Activated gamma-delta T cell treated with anti-CD3 and anti-CD28 coated beads, Interleukin-2, amount 50 U/mL, for 16 hours (primary cell): ENCODE results near the gene EPB41L4A.
A peak's percentile ranks its signal among the peaks of the same experiment; 100 is the strongest.
"Not testable (repeated sequence)": the region's sequence is repeated elsewhere in the genome, so short reads cannot be mapped to it uniquely, and the experiment has no call there.

Source experiments
- DNase-seq: peaks from one replicate; pipeline ENCODE4 v3.0.0-alpha.2; 2020; ENCODE audit warnings: low read depth

EPB41L4A gene

GRCh38 chr5:112419164-112419985, at the start of gene EPB41L4A:
TSS of gene EPB41L4A (minus strand) at chr5:112419277. CDS start at chr5:112419039, 238 bp downstream.
- DNase-seq = no peak

DNA sequence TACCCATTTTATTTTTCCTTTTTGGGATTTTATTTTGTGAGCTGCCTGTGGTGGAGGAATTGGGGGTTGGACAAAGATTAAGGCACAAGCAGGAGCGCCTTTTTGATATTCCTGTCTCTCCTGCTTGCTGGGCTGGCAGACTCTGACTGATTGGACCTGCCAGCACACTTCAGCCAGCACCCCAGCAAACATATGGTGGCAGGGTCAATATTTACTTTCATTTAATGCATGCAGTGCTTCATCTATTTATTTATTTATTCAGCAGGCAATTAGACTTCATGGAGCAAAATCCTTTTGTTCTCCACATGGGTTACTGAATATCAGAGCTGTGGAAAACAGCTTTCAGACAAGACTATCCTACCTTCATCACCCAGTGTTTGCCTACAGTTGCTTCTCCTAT, 48.4 kb upstream of the EPB41L4A start:
- no peak for DNase-seq

- DNase-seq = not testable (repeated sequence)
Observed at GRCh38 chr5:112466261-112466660, 47.2 kb upstream of the EPB41L4A start.

DNA sequence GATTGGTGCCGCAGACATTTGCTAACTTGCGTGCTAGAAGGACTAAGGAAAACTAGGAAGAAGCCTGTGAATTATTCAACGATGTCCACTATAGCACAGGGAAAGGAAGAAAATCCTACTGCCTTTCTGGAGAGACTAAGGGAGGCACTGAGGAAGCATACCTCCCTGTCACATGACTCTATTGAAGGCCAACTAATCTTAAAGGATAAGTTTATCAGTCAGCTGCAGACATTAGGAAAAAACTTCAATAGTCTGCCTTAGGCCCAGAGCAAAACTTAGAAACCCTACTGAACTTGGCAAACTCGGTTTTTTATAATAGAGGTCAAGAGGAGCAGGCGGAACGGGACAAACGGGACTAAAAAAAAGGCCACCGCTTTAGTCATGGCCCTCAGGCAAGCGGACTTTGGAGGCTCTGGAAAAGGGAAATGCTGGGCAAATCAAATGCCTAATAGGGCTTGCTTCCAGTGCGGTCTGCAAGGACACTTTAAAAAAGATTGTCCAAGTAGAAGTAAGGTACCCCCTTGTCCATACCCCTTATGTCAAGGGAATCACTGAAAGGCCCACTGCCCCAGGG, 28.2 kb upstream of the EPB41L4A start:
- DNase-seq = not testable (repeated sequence)

DNA sequence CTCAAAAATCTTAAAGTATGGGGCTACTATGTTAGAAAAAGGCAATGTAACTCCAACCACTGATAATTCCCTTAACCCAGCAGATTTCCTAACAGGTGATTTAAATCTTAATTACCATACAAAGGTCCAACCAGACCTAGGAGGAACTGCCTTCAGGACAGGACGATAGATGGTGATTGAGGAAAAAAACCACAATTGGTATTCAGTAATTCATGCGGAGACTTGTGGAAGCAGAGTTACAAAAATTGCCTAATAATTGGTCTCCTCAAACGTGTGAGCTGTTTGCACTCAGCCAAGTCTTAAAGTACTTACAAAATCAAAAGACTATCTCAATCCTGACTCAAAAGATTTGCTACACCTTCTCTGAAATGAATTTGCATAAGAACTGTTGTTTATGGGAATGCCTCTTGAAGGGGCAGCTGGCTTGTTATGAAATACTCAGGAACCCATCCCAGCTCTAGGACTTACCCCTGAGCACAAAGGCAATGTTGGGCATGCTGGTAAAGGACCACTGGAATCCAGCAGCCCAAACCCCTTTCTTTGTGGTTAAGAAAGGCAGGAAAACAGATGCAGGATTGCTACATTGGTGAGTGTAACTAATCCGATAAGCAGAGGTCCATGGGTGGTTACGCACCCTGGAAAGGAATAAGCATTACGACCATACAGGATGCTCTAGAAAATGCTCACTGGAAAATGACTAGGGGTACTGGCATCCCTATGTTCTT, 26.7 kb upstream of the EPB41L4A start:
- no peak for DNase-seq

DNA sequence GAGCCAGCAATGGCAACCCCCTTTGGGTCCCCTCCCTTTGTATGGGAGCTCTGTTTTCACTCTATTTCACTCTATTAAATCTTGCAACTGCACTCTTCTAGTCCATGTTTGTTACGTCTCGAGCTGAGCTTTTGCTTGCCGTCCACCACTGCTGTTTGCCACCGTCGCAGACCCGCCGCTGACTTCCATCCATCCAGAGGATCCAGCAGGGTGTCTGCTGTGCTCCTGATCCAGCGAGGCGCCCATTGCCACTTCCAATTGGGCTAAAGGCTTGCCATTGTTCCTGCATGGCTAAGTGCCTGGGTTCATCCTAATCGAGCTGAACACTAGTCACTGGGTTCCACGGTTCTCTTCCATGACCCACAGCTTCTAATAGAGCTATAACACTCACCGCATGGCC, 24.9 kb upstream of the EPB41L4A start:
- DNase-seq = not testable (repeated sequence)

GRCh38 chr5:112440031-112440430, 21.0 kb upstream of the EPB41L4A start:
- DNase-seq = no peak

GRCh38 chr5:112436144-112436543, 17.1 kb upstream of the EPB41L4A start:
- DNase-seq = no peak

- no peak for DNase-seq
Observed at GRCh38 chr5:112434641-112435040, 15.6 kb upstream of the EPB41L4A start.

- not testable (repeated sequence) for DNase-seq
Observed at GRCh38 chr5:112426202-112426601, 7.1 kb upstream of the EPB41L4A start.

- DNase-seq = no peak
Observed at GRCh38 chr5:112419986-112420864, 1.1 kb upstream of the EPB41L4A start.

- DNase-seq = no peak
Observed at GRCh38 chr5:112418659-112419163, 366 bp downstream of the EPB41L4A start.

DNA sequence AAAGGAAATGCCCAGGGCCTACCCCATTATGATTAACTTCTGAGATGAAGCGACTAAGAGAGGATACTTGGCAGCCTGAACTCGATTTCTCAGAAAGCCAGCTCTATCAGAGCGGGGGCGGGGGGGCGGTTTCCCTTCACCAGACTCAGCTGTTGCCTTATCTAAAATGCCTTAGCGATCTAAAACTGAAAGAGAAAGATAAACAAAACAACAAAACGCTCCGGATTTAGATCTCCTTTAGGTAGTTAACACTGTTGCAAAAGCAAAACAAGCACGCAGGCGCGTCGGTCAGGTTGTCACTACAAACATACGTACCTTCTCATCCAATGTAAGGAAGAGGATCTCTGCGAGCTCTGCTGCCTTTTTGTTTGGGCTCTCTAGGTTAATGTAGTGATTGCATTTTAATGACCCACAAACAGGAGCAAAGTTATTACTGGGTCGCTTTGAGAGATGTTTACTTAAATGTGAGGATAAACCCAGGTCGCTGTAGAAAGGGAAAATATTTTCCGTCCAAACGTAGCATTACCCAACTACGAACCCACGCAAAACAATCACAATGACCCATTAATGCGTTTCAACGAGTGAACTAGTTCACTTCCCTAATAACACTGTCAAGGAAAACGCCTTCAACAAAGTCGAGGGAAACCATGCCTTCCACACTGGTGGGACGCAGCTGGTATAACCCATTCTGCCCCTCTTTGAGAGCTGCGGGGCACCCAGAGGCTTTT, 982 bp downstream of the EPB41L4A start:
- DNase-seq = peak; percentile 33

DNA sequence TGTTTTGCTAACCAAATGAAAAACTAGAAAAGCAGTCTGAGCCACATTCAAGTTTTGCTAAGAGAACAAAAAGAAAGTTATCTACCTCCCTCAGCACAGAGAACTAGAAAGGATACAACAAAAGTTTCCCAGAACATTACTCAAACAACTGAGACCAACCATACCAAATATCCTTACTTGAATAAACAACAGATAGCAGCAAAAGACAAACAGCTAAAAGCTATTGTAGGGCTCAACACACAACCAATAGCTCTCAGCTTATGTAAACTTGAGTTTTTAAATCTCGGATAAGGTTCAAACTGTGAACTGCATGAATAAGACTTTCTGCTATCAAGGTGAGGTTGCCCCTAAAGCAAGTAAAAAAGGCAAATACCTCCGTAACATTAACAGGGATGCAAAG, 3.5 kb downstream of the EPB41L4A start:
- DNase-seq = no peak

DNA sequence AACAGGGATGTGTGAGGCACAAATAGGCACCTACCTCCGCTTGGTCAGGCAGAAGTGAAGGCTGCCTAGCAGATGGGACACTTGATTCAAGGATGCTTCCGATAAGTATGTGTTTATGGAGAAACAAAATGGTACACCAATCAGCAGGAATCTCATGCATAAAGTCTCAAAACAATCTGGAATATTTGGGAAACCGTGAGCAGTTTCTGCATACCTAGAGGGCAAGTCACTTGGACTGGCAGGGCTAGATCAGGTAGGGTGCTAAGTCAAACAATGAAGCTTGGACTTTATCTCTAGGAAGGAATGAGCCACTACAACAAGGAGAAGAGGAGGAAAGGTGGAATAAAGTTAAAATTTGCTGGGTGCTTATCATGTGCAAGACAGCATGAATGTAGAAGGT, 5.5 kb downstream of the EPB41L4A start:
- no peak for DNase-seq

- DNase-seq = no peak
Observed at GRCh38 chr5:112412346-112412745, 6.7 kb downstream of the EPB41L4A start.

DNA sequence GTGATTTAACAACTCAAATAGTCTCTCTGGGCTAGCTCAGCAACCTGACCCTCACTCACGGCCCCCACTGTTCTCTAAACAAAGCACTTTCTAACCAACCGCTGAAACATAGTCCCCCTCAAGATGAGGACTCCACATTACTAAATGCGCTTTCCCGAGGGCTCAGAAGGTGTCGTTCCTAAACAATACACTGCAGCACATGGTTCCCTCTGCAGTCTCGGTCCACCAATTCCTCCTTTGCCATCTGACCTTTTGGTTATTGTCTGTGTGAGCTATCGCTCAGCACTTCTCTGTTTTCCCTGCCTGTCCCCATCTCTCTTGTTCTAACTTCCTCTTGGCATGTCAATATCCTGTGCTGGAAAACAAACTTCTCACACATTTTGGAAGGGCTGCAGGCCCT, 7.2 kb downstream of the EPB41L4A start:
- DNase-seq = no peak

GRCh38 chr5:112407666-112408065, 11.4 kb downstream of the EPB41L4A start:
- DNase-seq = no peak

DNA sequence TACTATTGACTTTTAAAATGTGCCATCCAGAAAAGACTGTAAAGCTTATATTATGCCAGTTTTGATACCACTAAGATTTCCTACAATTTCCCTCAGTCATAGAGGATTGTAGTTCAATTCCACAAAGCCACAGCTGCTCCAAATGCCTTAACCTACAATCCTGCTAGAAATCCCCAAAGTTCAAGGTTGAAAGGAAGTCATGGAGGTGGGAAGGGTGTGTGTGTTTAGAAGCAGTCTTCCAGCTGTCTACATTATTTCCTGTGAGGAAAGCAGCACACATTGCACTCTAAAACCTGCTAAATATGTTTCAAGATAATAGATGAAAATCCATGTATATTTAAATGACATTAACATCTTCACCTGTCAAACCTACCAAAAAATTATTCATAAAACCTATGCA, 11.8 kb downstream of the EPB41L4A start:
- no peak for DNase-seq

DNA sequence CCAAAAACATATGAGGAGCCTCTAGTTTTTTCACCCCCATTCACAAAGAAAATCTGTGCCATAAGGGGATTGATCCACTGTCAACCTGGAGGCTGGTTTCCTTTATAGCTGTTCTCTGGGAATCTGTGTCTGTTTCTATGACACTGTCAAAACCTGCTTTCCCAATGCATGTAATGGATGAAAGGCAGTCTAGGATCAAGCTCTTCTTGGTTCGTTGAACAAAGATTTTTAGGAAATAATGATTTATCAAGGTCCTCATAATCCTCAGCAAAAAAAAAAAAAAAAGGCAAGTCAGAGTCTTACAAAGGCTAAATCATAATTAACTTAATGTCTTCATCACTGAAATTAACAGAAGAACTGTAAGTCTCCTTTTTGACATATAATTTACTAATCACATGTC, 16.0 kb downstream of the EPB41L4A start:
- DNase-seq = no peak

DNA sequence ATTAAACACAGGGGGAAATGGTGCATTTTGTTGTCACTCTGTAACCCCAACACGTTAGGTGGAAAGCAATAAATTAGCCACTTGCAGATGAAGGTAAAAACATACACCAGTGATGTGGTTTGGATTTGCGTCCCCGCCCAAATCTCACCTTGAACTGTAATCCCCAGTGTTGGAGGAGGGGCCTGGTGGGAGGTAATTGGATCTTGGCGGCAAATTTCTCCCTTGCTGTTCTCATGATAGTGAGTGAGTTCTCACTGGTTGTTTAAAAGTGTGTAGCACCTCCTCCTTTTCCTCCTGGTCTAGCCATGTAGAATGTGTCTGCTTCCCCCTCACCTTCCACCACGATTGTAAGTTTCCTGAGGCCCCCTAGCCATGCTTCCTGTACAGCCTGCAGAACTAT, 17.2 kb downstream of the EPB41L4A start:
- DNase-seq = no peak
